GM21381 (cell line): Measurements from ENCODE around the gene ALDH16A1.

ENCODE experiments used
- ATAC-seq: cut with Tn5 transposase; IDR thresholded peaks from one replicate; pipeline ENCODE4 v1.9.1; 2021; ENCODE audit warnings: mild to moderate bottlenecking, moderate library complexity; ENCODE audit not compliant: unreplicated experiment

Gene ALDH16A1

GRCh38 chr19:49487277-49488045 is 34.4 kb downstream of the ALDH16A1 start, which contains the start of gene RPL13A:
RPL13A (plus strand) TSS chr19:49487608; CDS start chr19:49487630, 22 bp downstream.
- peak; percentile 89 for ATAC-seq

GRCh38 chr19:49488046-49488862 is 35.2 kb downstream of the ALDH16A1 start:
- ATAC-seq: no peak

GRCh38 chr19:49488863-49489537 is 36.0 kb downstream of the ALDH16A1 start:
- no peak for ATAC-seq

GRCh38 chr19:49489601-49490167 is 36.7 kb downstream of the ALDH16A1 start:
- ATAC-seq: no peak

GRCh38 chr19:49490287-49491029 is 37.4 kb downstream of the ALDH16A1 start:
- no peak for ATAC-seq

- ATAC-seq: no peak
These were observed 38.2 kb downstream of the ALDH16A1 start for GRCh38 chr19:49491030-49491803.

- ATAC-seq: no peak
These were observed 39.0 kb downstream of the ALDH16A1 start for GRCh38 chr19:49491804-49492572.

- ATAC-seq: no peak
These were observed 39.8 kb downstream of the ALDH16A1 start for GRCh38 chr19:49492573-49493405.

- ATAC-seq: no peak
These were observed 43.6 kb downstream of the ALDH16A1 start for GRCh38 chr19:49496574-49497008.

GRCh38 chr19:49497047-49497788 is 44.2 kb downstream of the ALDH16A1 start:
- ATAC-seq: no peak

- no peak for ATAC-seq
These were observed 44.7 kb downstream of the ALDH16A1 start for GRCh38 chr19:49497789-49498103.

- ATAC-seq: no peak
These were observed 45.5 kb downstream of the ALDH16A1 start for GRCh38 chr19:49498475-49498874.

GRCh38 chr19:49499030-49499670 is 46.1 kb downstream of the ALDH16A1 start:
- ATAC-seq: no peak

- ATAC-seq: no peak
These were observed 50.0 kb downstream of the ALDH16A1 start for GRCh38 chr19:49502866-49503581.

- ATAC-seq: no peak
These were observed 50.5 kb downstream of the ALDH16A1 start for GRCh38 chr19:49503582-49503962.

- ATAC-seq: no peak
These were observed 53.6 kb downstream of the ALDH16A1 start for GRCh38 chr19:49506575-49507105.
